K562 (cell line): ENCODE data around the gene NRCAM. TPM values are rescaled to one million over a fixed set of nuclear protein-coding genes. Genes with fewer than 3 reads are reported as not detected.

ENCODE experiments used
- ATAC-seq: fragments of 200-7000 bp; cut with Tn5 transposase; 3 replicates; pipeline ENCODE4 v1.9.1; 2020; ENCODE audit warnings: moderate library complexity
- BruUV-seq: library from RNA; stranded (reverse); fragments of 400-500 nt; replicated peaks from 2 replicates; lab custom pipeline; 2021; lab: Mats Ljungman, UMichigan
- CTCF ChIA-PET: fragments of 300-600 bp; formaldehyde crosslinking; extraction: SDS; loops from one replicate; lab custom pipeline; 2021; ENCODE audit warnings: low intra/inter-chr PET ratio; lab: Yijun Ruan, JAX
- POLR2A ChIA-PET: fragments of 300-600, 350-650 bp; sonication (Branson Sonifier 250); formaldehyde crosslinking; extraction: SDS; loops from one replicate; lab custom pipeline; 2021; ENCODE audit warnings: antibody characterized with exemption, inconsistent platforms; lab: Yijun Ruan, JAX
- DNase-seq, 4 experiments: peaks; one replicate each; pipeline versions ENCODE4 v3.0.0 to v3.0.0-alpha.2; 2011 to 2018; ENCODE audit warnings: low spot score in 3 of 4, mixed read lengths in 3 of 4; ENCODE audit errors: extremely low read depth in 1 of 4
- FAIRE-seq: peaks from 2 replicates; lab custom pipeline; 2011; peaks lifted over from hg19 to GRCh38; lab: Jason Lieb, UNC
- H2AFZ ChIP-seq: 2 replicates; pipeline ENCODE4 v1.6.0; 2011; ENCODE audit warnings: low read depth, low read length, control low read depth, inconsistent platforms
- H3K27ac ChIP-seq: fragments of 200-600 bp; 3 replicates; pipeline ENCODE4 v1.8.0; 2011; ENCODE audit warnings: low read depth, mild to moderate bottlenecking, control low read depth, inconsistent platforms, low read length, moderate library complexity, mixed read lengths; ENCODE audit errors: extremely low read depth
- H3K27me3 ChIP-seq, 2 experiments: fragments of 300-600 bp in 1 of 2; 2 replicates in 1 of 2; 3 replicates in 1 of 2; pipeline versions ENCODE4 v1.6.0 to v1.8.0; 2011; ENCODE audit warnings: inconsistent platforms in 2 of 2, low read length in 2 of 2, mild to moderate bottlenecking in 1 of 2, mixed read lengths in 1 of 2, moderate library complexity in 1 of 2; ENCODE audit not compliant: control insufficient read depth in 2 of 2, insufficient read depth in 2 of 2
- H3K36me3 ChIP-seq: fragments of 300-600 bp; 3 replicates; pipeline ENCODE4 v1.8.0; 2011; ENCODE audit warnings: mild to moderate bottlenecking, low read length, inconsistent platforms; ENCODE audit not compliant: control insufficient read depth, insufficient read depth
- H3K4me1 ChIP-seq, 2 experiments: fragments of 200-600 bp in 1 of 2; replicated peaks in 1 of 2; 2 replicates in 1 of 2; 3 replicates in 1 of 2; pipeline versions ENCODE4 v1.5.1 to v1.8.0; 2011; ENCODE audit warnings: inconsistent platforms in 2 of 2, low read length in 2 of 2, mild to moderate bottlenecking in 1 of 2, mixed read lengths in 1 of 2, moderate library complexity in 1 of 2; ENCODE audit not compliant: control insufficient read depth in 2 of 2, insufficient read depth in 2 of 2
- H3K4me2 ChIP-seq: 2 replicates; pipeline ENCODE4 v1.6.1; 2011; ENCODE audit warnings: low read length, control low read depth, inconsistent platforms, mixed read lengths; ENCODE audit not compliant: insufficient read depth
- H3K4me3 ChIP-seq: fragments of 200-600 bp; sonication (generic), shearing (Covaris generic); 2 replicates; pipeline ENCODE4 v1.5.1; 2016; ENCODE audit warnings: control low read depth, inconsistent platforms
- H3K79me2 ChIP-seq: fragments of 200-600 bp; 3 replicates; pipeline ENCODE4 v1.8.0; 2011; ENCODE audit warnings: low read length, inconsistent platforms; ENCODE audit not compliant: control insufficient read depth, insufficient read depth
- H3K9ac ChIP-seq, 2 experiments: 2 replicates each; pipeline versions ENCODE4 v1.6.0 to v1.6.1; 2011; ENCODE audit warnings: low read depth in 2 of 2, low read length in 2 of 2, control low read depth in 1 of 2, inconsistent platforms in 1 of 2, mild to moderate bottlenecking in 1 of 2, mixed read lengths in 1 of 2; ENCODE audit not compliant: insufficient read depth in 1 of 2
- H3K9me1 ChIP-seq: one replicate; pipeline ENCODE4 v1.6.0; 2011; ENCODE audit warnings: inconsistent platforms, mild to moderate bottlenecking, low read length, moderate library complexity; ENCODE audit not compliant: control insufficient read depth, insufficient read depth
- H3K9me3 ChIP-seq: replicated peaks from 2 replicates; pipeline ENCODE4 v1.5.1; 2011; ENCODE audit warnings: low read depth, low read length, inconsistent platforms; ENCODE audit not compliant: control insufficient read depth, insufficient read depth
- H4K20me1 ChIP-seq: replicated peaks from 2 replicates; pipeline ENCODE4 v1.6.1; 2011; ENCODE audit warnings: low read length, inconsistent platforms, mixed read lengths; ENCODE audit not compliant: control insufficient read depth, insufficient read depth
- CBX2 ChIP-seq: fragments of 200-600 bp; sonication (generic); IDR thresholded peaks from one replicate; pipeline ENCODE4 v1.6.1; 2012; ENCODE audit warnings: mild to moderate bottlenecking, low read length, inconsistent platforms; ENCODE audit not compliant: insufficient read depth, poor library complexity, severe bottlenecking
- DDX20 ChIP-seq: fragments of 450-650 bp; IDR thresholded peaks from 2 replicates; pipeline ENCODE4 v1.6.1; 2016; ENCODE audit warnings: missing genetic modification characterization, low read depth, mild to moderate bottlenecking, missing compliant biosample characterization, moderate library complexity
- MNT ChIP-seq, 2 experiments: fragments of 450-650 bp; conservative IDR thresholded peaks; 2 replicates each; pipeline ENCODE4 v1.6.1; 2017; ENCODE audit warnings: mild to moderate bottlenecking in 2 of 2, moderate library complexity in 2 of 2
- POLR2G ChIP-seq: fragments of 200-400 bp; formaldehyde crosslinking; IDR thresholded peaks from 2 replicates; pipeline ENCODE4 v1.6.1; 2017; ENCODE audit warnings: low read depth, mild to moderate bottlenecking, antibody characterized with exemption, low read length, moderate library complexity
- RBM22 ChIP-seq: fragments of 200-400 bp; formaldehyde crosslinking; IDR thresholded peaks from 2 replicates; pipeline ENCODE4 v1.6.1; 2018; ENCODE audit warnings: low read length, low read depth; ENCODE audit not compliant: poor library complexity, severe bottlenecking
- SAFB ChIP-seq: fragments of 200-400 bp; formaldehyde crosslinking; IDR thresholded peaks from 2 replicates; pipeline ENCODE4 v1.6.1; 2017; ENCODE audit warnings: low read depth, low read length, borderline replicate concordance
- SNRNP70 ChIP-seq: fragments of 200-400 bp; formaldehyde crosslinking; optimal IDR thresholded peaks from 2 replicates; pipeline ENCODE3; 2017; ENCODE audit warnings: low read depth, low read length
- TAF7 ChIP-seq: fragments of 450-650 bp; IDR thresholded peaks from 2 replicates; pipeline ENCODE4 v1.6.1; 2016; ENCODE audit warnings: missing genetic modification characterization, missing compliant biosample characterization
- TSHZ1 ChIP-seq: fragments of 250-450 bp; sonication (Bioruptor Pico); IDR thresholded peaks from 2 replicates; pipeline ENCODE4 v1.4.0; 2020; ENCODE audit warnings: mild to moderate bottlenecking, moderate library complexity
- XRCC3 ChIP-seq: fragments of 450-650 bp; IDR thresholded peaks from 2 replicates; pipeline ENCODE4 v1.6.1; 2017; ENCODE audit warnings: mild to moderate bottlenecking, moderate library complexity
- YBX1 ChIP-seq: fragments of 450-650 bp; IDR thresholded peaks from 2 replicates; pipeline ENCODE4 v1.7.1; 2016; ENCODE audit warnings: mild to moderate bottlenecking
- ZBTB43 ChIP-seq: sonication (generic); formaldehyde crosslinking; IDR thresholded peaks from 2 replicates; pipeline ENCODE4 v1.8.0; 2023; ENCODE audit warnings: mild to moderate bottlenecking, missing genetic modification reagents
- ZNF384 ChIP-seq: IDR thresholded peaks from 2 replicates; pipeline ENCODE4 v1.6.1; 2012; ENCODE audit warnings: low read depth, low read length, improper control_type of control experiment
- ZNF780A ChIP-seq: fragments of 250-450 bp; sonication (Bioruptor Pico); IDR thresholded peaks from 2 replicates; pipeline ENCODE4 v1.5.0; 2021; ENCODE audit warnings: mild to moderate bottlenecking
- WGBS: fragments of 100-300 bp; shearing (Covaris generic); methylation state at CpG from one replicate; pipeline ENCODE4 v1.1.6; 2016; ENCODE audit warnings: low coverage, mixed read lengths; ENCODE audit not compliant: insufficient coverage; ENCODE audit errors: missing lambda C conversion rate; 5-methylcytosine and 5-hydroxymethylcytosine counted together
- in situ Hi-C: fragments of 300-500 bp; cut with MboI; formaldehyde crosslinking; loops from 4 replicates; pipeline ENCODE4 v1.15.0; 2018; ENCODE audit warnings: inconsistent platforms, mixed read lengths
- intact Hi-C: fragments of 100-400 bp; cut with micrococcal nuclease; formaldehyde crosslinking; loops from 2 replicates; pipeline ENCODE4 v1.14.2; 2022
- polyA plus RNA-seq, 8 experiments: library from polyadenylated mRNA; depleted of rRNA in 4 of 8; stranded (reverse) in 5 of 8; unstranded in 3 of 8; fragments of >200 nt; fragmentation: Nextera tagmentation in 2 of 8; fragmentation: Illumina TruSeq in 1 of 8; extraction: Ambion mirVana in 2 of 8; extraction: Trizol in 1 of 8; gene quantifications; 2 replicates each; pipeline versions ENCODE4 v1.2.1 to v1.2.3, GENCODE V29; 2011 to 2014; ENCODE audit warnings: inconsistent platforms in 1 of 8, missing spikeins in 1 of 8
- total RNA-seq, 7 experiments: library from RNA; depleted of rRNA in 6 of 7; stranded (reverse); fragments of >200 nt in 6 of 7; fragmentation: Illumina TruSeq in 2 of 7; extraction: Trizol in 2 of 7; gene quantifications; 2 replicates each; pipeline versions ENCODE4 v1.2.1 to v1.2.3, GENCODE V29; 2011 to 2021; ENCODE audit warnings: low replicate concordance in 1 of 7

Gene NRCAM
- total and polyA plus RNA-seq, 9 of the 15 experiments (the other 6 are each of a cell fraction or from before 2014, with no cell fraction given), result 0.03 to 0.54 (median 0.12) TPM; not detected in 1

- TF ChIP-seq MNT (conservative IDR thresholded peaks at IDR 0.05), result no peak
Measured at GRCh38 chr7:108132551-108133265, 323.5 kb downstream of the NRCAM start (continued).

- 36% methylated on average over 3 of the region's 3 CpGs for WGBS
- no peaks in the 10 kb centered on the region; a peak in 1 of 5 replicates for H3K27me3 ChIP-seq
- ChIA-PET CTCF (no interaction called here), POLR2A (interaction anchor here (1.4 kb wide), 1 partner anchor 15 kb away, joined by 4 read pairs; no protein-coding TSS in a partner anchor)
- no peaks in the 10 kb centered on the region for H3K79me2 ChIP-seq
- H3K4me3 ChIP-seq, result no peak within 1 kb of the TSS
- no peak for DNase-seq
- no peak for ATAC-seq
- H4K20me1 ChIP-seq, result no peaks in the 10 kb centered on the region
- no peak within 1 kb of the TSS for H3K9ac ChIP-seq
- in situ Hi-C loops (loop anchor here (25.0 kb wide), 2 partner anchors 393 to 918 kb away; partner anchors contain the start of gene CBLL1), intact Hi-C loops (no loop called here)
- FAIRE-seq, result no peak
- H3K4me2 ChIP-seq, result no peak within 1 kb of the TSS
- no peaks in the 10 kb centered on the region for H3K36me3 ChIP-seq
- no peaks in the 10 kb centered on the region for H3K9me3 ChIP-seq
- BruUV-seq, result no TSS peak
- no peaks in the 10 kb centered on the region for H3K9me1 ChIP-seq
- no peak within 1 kb of the TSS for H3K27ac ChIP-seq
- peaks cover 0 to 8% of the 10 kb centered on the region in 2 experiments; a peak in 3 of 5 replicates for H3K4me1 ChIP-seq
- 0 out of 2 replicates have a peak within 1 kb of the TSS, but pooled peaks have one; percentile 10 for H2AFZ ChIP-seq
- TF ChIP-seq ZNF780A, result no peak
- no peak for TF ChIP-seq POLR2G
- TF ChIP-seq YBX1, result no peak
- TF ChIP-seq RBM22, result no peak
- TF ChIP-seq SNRNP70, result no peak
- no peak for TF ChIP-seq DDX20 (tag)
- TF ChIP-seq SAFB, result no peak
- no peak for TF ChIP-seq CBX2
- TF ChIP-seq ZNF384, result no peak
- TF ChIP-seq TAF7 (tag), result no peak
- TF ChIP-seq ZBTB43, result no peak
- no peak for TF ChIP-seq TSHZ1 (CRISPR knock-in tag)
- no peak for TF ChIP-seq XRCC3
Measured at GRCh38 chr7:108130261-108130660, 326.0 kb downstream of the NRCAM start, which contains the start of gene LAMB4. Gene LAMB4 (minus strand): TSS chr7:108130361. CDS start chr7:108123164, 7,197 bp downstream.
